WTC11 (cell line): Measurements from ENCODE around the gene ARHGEF38. TPM values are rescaled to one million over a fixed set of nuclear protein-coding genes. Genes with fewer than 3 reads are reported as not detected.
"Not testable (repeated sequence)": the region's sequence is repeated elsewhere in the genome, so short reads cannot be mapped to it uniquely, and the experiment has no call there.

Experiments
- ATAC-seq: fragments of 200-7000 bp; cut with Tn5 transposase; 2 replicates; pipeline ENCODE4 v1.10.0; 2021; ENCODE audit warnings: mild to moderate bottlenecking, moderate library complexity
- CTCF ChIA-PET: fragments of 300-600 bp; sonication (Branson Sonifier 250); formaldehyde crosslinking; loops from one replicate; lab custom pipeline; 2021; ENCODE audit warnings: antibody characterized with exemption; lab: Charles Lee
- POLR2A ChIA-PET: fragments of 350-600 bp; sonication (Branson Sonifier 250); formaldehyde crosslinking; loops from one replicate; lab custom pipeline; 2021; ENCODE audit warnings: antibody characterized with exemption; lab: Charles Lee
- DNase-seq: peaks from one replicate; pipeline ENCODE4 v3.0.0; 2021; ENCODE audit warnings: low spot score
- H3K27ac Mint-ChIP-seq: 2 replicates; pipeline ENCODE4 v1.8.0; 2021; ENCODE audit warnings: mixed read lengths
- H3K27me3 Mint-ChIP-seq: 2 replicates; pipeline ENCODE4 v1.8.0; 2021; ENCODE audit warnings: low read depth, mild to moderate bottlenecking, moderate library complexity, mixed read lengths
- H3K36me3 Mint-ChIP-seq: 2 replicates; pipeline ENCODE4 v1.8.0; 2021; ENCODE audit warnings: mixed read lengths
- H3K4me1 Mint-ChIP-seq: 2 replicates; pipeline ENCODE4 v1.8.0; 2022; ENCODE audit warnings: mixed read lengths
- H3K4me3 Mint-ChIP-seq: 2 replicates; pipeline ENCODE4 v1.8.0; 2021; ENCODE audit warnings: mild to moderate bottlenecking, moderate library complexity, mixed read lengths
- H3K9me3 Mint-ChIP-seq: 2 replicates; pipeline ENCODE4 v1.8.0; 2021; ENCODE audit warnings: mixed read lengths
- FOXJ3 ChIP-seq: sonication (generic); formaldehyde crosslinking; IDR thresholded peaks from 2 replicates; pipeline ENCODE4 v1.9.0; 2021; ENCODE audit warnings: missing genetic modification reagents, mild to moderate bottlenecking, borderline replicate concordance
- NFATC4 ChIP-seq: fragments of 250-450 bp; sonication (Bioruptor Pico); IDR thresholded peaks from 2 replicates; pipeline ENCODE4 v1.9.0; 2021; ENCODE audit warnings: mild to moderate bottlenecking
- RORB ChIP-seq: fragments of 250-450 bp; sonication (Bioruptor Pico); IDR thresholded peaks from 2 replicates; pipeline ENCODE4 v1.9.0; 2021; ENCODE audit warnings: mild to moderate bottlenecking
- SMAD3 ChIP-seq: sonication (generic); formaldehyde crosslinking; IDR thresholded peaks from 2 replicates; pipeline ENCODE4 v1.8.0; 2022; ENCODE audit warnings: missing genetic modification reagents, mild to moderate bottlenecking, borderline replicate concordance
- ZNF396 ChIP-seq: fragments of 250-450 bp; sonication (Bioruptor Pico); IDR thresholded peaks from 2 replicates; pipeline ENCODE4 v1.8.0; 2021; ENCODE audit warnings: mild to moderate bottlenecking, moderate library complexity, borderline replicate concordance
- ZNF671 ChIP-seq: fragments of 250-450 bp; sonication (Bioruptor Pico); IDR thresholded peaks from 2 replicates; pipeline ENCODE4 v1.8.0; 2021; ENCODE audit warnings: mild to moderate bottlenecking
- total RNA-seq: library from RNA; stranded (reverse); gene quantifications from 3 replicates; pipeline ENCODE4 v1.2.3, GENCODE V29; 2021
- TF ChIP-seq, protein P1 (sequence below): sonication (generic); formaldehyde crosslinking; IDR thresholded peaks from 2 replicates; pipeline ENCODE4 v1.8.1; 2023; ENCODE audit warnings: mild to moderate bottlenecking, missing genetic modification reagents
- TF ChIP-seq, protein P2 (sequence below): sonication (generic); formaldehyde crosslinking; IDR thresholded peaks from 2 replicates; pipeline ENCODE4 v1.8.1; 2022; ENCODE audit warnings: low read depth, mild to moderate bottlenecking, moderate library complexity, missing genetic modification reagents, borderline replicate concordance
- TF ChIP-seq, protein P3 (sequence below): fragments of 250-450 bp; sonication (Bioruptor Pico); IDR thresholded peaks from 2 replicates; pipeline ENCODE4 v1.8.0; 2021; ENCODE audit warnings: mild to moderate bottlenecking
- TF ChIP-seq, protein P4 (sequence below): sonication (generic); formaldehyde crosslinking; IDR thresholded peaks from 2 replicates; pipeline ENCODE4 v1.8.1; 2022; ENCODE audit warnings: low read depth, missing genetic modification reagents, borderline replicate concordance
- TF ChIP-seq, protein P5 (sequence below): fragments of 250-450 bp; sonication (Bioruptor Pico); IDR thresholded peaks from 2 replicates; pipeline ENCODE4 v2.1.2; 2022; ENCODE audit warnings: mild to moderate bottlenecking, moderate library complexity

ARHGEF38 gene
- total RNA-seq, 1 experiment from 2014 or later = not detected

DNA sequence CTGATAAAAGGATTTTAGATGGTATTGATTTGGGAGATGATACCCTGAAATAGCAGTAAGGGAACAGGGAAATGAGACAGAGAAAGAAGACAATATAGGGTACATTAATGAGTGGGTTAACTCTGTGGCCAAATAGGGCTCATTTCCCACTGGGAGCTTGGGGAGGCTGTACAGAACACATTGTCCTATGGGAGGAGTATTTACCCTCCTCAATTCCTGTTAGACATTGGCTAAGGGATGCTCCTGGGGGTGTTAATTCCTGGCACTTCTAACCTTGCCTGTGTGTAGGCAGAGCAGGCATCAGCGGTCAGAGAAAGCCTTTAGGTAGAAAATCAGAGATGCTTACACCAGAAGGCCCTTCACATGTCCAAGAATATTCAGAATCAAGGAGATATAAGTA is 49.0 kb downstream of the ARHGEF38 start (continued):
- TF ChIP-seq, protein P1, sequence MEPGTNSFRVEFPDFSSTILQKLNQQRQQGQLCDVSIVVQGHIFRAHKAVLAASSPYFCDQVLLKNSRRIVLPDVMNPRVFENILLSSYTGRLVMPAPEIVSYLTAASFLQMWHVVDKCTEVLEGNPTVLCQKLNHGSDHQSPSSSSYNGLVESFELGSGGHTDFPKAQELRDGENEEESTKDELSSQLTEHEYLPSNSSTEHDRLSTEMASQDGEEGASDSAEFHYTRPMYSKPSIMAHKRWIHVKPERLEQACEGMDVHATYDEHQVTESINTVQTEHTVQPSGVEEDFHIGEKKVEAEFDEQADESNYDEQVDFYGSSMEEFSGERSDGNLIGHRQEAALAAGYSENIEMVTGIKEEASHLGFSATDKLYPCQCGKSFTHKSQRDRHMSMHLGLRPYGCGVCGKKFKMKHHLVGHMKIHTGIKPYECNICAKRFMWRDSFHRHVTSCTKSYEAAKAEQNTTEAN (CRISPR knock-in tag) = no peak
- no peak for TF ChIP-seq ZNF671

DNA sequence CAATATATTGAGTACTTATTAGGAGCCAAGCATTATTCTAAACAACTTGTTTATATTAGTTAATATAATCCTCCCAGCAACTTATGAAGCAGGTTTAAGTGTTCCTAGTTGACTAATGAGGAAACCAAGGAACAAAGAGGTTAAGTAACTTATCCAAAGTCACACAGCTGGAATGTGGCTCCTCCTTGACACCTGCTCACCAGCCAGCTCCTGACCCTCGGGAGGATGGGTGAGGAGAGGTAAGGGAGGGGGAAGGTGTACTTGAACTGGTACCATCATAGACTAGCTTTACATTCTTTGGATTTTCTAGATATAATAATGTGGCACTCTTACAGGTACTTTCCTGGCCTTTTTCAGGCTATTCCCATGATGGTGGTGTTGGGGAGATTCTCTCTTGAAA is 50.7 kb downstream of the ARHGEF38 start:
- Mint-ChIP-seq H3K4me1 (no peaks in the 10 kb centered on the region), H3K9me3 (no peaks in the 10 kb centered on the region), H3K36me3 (no peaks in the 10 kb centered on the region), H3K27me3 (peaks cover 7% of the 10 kb centered on the region), H3K27ac (no peak overlapping the region), H3K4me3 (no peak overlapping the region)
- TF ChIP-seq NFATC4 (CRISPR knock-in tag) = no peak
- POLR2A ChIA-PET = no interaction called here
- ATAC-seq (no peak), DNase-seq (no peak)
- CTCF ChIA-PET = no interaction called here

DNA sequence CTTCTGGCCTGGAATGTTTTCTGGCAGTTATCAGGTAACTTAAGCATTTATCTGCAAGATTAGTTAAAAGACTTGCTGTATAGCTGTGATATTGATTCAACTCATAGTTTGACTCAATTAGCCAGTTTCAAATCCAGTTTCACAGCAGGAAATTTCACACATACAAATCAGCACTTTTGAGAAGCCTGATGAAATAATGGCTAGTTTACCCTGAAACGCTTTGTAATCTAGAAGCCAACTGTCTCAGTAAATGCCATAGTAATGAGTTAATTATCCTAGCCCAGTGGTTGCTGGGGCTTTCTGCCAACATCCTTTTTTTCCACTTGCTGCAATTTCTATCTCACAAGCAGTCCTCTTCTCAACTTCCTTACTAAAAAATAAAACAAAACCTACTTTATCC is 53.1 kb downstream of the ARHGEF38 start:
- Mint-ChIP-seq H3K4me3 (no peak overlapping the region), H3K9me3 (no peaks in the 10 kb centered on the region), H3K27ac (no peak overlapping the region), H3K4me1 (no peaks in the 10 kb centered on the region), H3K36me3 (no peaks in the 10 kb centered on the region), H3K27me3 (peaks cover 7% of the 10 kb centered on the region)
- no peak for ATAC-seq
- TF ChIP-seq, protein P2, sequence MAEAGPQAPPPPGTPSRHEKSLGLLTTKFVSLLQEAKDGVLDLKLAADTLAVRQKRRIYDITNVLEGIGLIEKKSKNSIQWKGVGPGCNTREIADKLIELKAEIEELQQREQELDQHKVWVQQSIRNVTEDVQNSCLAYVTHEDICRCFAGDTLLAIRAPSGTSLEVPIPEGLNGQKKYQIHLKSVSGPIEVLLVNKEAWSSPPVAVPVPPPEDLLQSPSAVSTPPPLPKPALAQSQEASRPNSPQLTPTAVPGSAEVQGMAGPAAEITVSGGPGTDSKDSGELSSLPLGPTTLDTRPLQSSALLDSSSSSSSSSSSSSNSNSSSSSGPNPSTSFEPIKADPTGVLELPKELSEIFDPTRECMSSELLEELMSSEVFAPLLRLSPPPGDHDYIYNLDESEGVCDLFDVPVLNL (CRISPR knock-in tag) = no peak
- TF ChIP-seq, protein P3, sequence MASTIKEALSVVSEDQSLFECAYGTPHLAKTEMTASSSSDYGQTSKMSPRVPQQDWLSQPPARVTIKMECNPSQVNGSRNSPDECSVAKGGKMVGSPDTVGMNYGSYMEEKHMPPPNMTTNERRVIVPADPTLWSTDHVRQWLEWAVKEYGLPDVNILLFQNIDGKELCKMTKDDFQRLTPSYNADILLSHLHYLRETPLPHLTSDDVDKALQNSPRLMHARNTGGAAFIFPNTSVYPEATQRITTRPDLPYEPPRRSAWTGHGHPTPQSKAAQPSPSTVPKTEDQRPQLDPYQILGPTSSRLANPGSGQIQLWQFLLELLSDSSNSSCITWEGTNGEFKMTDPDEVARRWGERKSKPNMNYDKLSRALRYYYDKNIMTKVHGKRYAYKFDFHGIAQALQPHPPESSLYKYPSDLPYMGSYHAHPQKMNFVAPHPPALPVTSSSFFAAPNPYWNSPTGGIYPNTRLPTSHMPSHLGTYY (CRISPR knock-in tag) = no peak
- TF ChIP-seq RORB (CRISPR knock-in tag) = 0 out of 2 replicates have a peak, but pooled peaks have one; percentile 38
- ChIA-PET CTCF (no interaction called here), POLR2A (no interaction called here)
- no peak for DNase-seq

DNA sequence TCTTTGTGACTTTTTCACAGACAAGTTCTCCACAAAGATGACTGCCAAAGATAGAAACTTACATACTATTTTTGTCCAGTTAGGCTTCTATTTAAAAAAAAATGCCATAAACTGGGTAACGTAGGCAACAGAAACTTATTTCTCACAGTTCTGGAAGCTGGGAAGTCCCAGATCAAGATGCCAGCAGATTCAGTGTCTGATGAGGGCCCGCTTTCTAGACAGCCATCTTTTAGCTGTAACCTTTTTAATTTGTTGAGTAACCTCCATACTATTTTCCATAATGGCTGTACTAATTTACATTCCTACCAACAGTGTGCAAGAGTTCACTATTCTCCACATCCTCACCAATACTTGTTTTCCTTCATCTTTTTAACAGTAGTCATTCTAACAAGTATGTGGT is 55.5 kb downstream of the ARHGEF38 start:
- Mint-ChIP-seq H3K27me3 (peaks cover 4% of the 10 kb centered on the region), H3K36me3 (no peaks in the 10 kb centered on the region), H3K27ac (no peak overlapping the region), H3K4me3 (no peak overlapping the region), H3K9me3 (no peaks in the 10 kb centered on the region), H3K4me1 (no peaks in the 10 kb centered on the region)
- ChIA-PET POLR2A (no interaction called here), CTCF (no interaction called here)
- ATAC-seq (no peak), DNase-seq (no peak)
- TF ChIP-seq ZNF396 (CRISPR knock-in tag) (no peak), SMAD3 (CRISPR knock-in tag) (no peak), FOXJ3 (CRISPR knock-in tag) (no peak), ZNF671 (no peak)
- TF ChIP-seq, protein P4, sequence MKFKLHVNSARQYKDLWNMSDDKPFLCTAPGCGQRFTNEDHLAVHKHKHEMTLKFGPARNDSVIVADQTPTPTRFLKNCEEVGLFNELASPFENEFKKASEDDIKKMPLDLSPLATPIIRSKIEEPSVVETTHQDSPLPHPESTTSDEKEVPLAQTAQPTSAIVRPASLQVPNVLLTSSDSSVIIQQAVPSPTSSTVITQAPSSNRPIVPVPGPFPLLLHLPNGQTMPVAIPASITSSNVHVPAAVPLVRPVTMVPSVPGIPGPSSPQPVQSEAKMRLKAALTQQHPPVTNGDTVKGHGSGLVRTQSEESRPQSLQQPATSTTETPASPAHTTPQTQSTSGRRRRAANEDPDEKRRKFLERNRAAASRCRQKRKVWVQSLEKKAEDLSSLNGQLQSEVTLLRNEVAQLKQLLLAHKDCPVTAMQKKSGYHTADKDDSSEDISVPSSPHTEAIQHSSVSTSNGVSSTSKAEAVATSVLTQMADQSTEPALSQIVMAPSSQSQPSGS (CRISPR knock-in tag) = no peak
- TF ChIP-seq, protein P5, sequence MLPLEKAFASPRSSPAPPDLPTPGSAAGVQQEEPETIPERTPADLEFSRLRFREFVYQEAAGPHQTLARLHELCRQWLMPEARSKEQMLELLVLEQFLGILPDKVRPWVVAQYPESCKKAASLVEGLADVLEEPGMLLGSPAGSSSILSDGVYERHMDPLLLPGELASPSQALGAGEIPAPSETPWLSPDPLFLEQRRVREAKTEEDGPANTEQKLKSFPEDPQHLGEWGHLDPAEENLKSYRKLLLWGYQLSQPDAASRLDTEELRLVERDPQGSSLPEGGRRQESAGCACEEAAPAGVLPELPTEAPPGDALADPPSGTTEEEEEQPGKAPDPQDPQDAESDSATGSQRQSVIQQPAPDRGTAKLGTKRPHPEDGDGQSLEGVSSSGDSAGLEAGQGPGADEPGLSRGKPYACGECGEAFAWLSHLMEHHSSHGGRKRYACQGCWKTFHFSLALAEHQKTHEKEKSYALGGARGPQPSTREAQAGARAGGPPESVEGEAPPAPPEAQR (CRISPR knock-in tag) = no peak

DNA sequence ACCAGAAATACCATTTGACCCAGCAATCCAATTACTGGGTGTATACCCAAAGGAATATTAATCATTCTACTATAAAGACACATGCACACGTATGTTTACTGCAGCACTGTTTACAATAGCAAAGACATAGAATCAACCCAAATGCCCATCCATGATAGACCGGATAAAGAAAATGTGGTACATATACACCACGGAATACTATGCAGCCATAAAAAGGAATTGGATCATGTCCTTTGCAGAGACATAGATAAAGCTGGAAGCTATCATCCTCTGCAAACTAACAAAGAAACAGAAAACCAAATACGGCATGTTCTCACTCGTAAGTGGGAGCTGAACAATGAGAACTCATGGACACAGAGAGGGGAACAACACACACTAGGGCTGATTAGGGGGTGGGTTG is 57.4 kb downstream of the ARHGEF38 start:
- DNase-seq, POLR2A ChIA-PET, H3K27ac Mint-ChIP-seq, CTCF ChIA-PET, H3K4me1 Mint-ChIP-seq, H3K27me3 Mint-ChIP-seq, ATAC-seq, H3K9me3 Mint-ChIP-seq, H3K4me3 Mint-ChIP-seq, H3K36me3 Mint-ChIP-seq: not testable (repeated sequence)
